ENCODE results near the gene PPCDC. TPM values are rescaled to one million over a fixed set of nuclear protein-coding genes. Genes with fewer than 3 reads are reported as not detected.
"Not testable (repeated sequence)": the region's sequence is repeated elsewhere in the genome, so short reads cannot be mapped to it uniquely, and the experiment has no call there.

The PPCDC gene
- total RNA-seq, 1 experiment from 2014 or later = 18.0 TPM

GRCh38 chr15:75076277-75076676 lies 52.9 kb downstream of the PPCDC start:
- H3K9me2 ChIP-seq (ENCODE audit: insufficient read depth) = no peaks in the 10 kb centered on the region
- DNase-seq (ENCODE audit: low read depth, low spot score) (no peak), ATAC-seq (no peak)
- peaks cover 0 to 4% of the 10 kb centered on the region in 2 experiments; a peak in 1 of 4 replicates for H3K4me1 ChIP-seq (ENCODE audit: control insufficient read depth in 1 of 2, insufficient read depth in 2 of 2, low read length in 2 of 2)
- TF ChIP-seq POLR2A (IDR thresholded peaks at IDR 0.05; ENCODE audit: borderline replicate concordance, extremely low read depth, insufficient read depth, insufficient read length) (no peak), ELF1 (IDR thresholded peaks at IDR 0.05; ENCODE audit: borderline replicate concordance, low read depth) (no peak), CBX3 (IDR thresholded peaks at IDR 0.05; ENCODE audit: low read depth) (no peak), CTCF (IDR thresholded peaks at IDR 0.05 in 2 of 3, conservative IDR thresholded peaks at IDR 0.05 in 1 of 3; ENCODE audit: borderline replicate concordance in 1 of 3, insufficient read depth in 1 of 3, low read depth in 2 of 3, low read length in 2 of 3) (no peak), ZBTB33 (IDR thresholded peaks at IDR 0.05; ENCODE audit: extremely low read depth, insufficient replicate concordance, low read length) (no peak), EZH2phosphoT487 (IDR thresholded peaks at IDR 0.05; ENCODE audit: borderline replicate concordance) (no peak)
- TF ChIP-seq, protein P1, sequence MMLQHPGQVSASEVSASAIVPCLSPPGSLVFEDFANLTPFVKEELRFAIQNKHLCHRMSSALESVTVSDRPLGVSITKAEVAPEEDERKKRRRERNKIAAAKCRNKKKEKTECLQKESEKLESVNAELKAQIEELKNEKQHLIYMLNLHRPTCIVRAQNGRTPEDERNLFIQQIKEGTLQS (IDR thresholded peaks at IDR 0.05) = no peak
- H3K9ac ChIP-seq (ENCODE audit: low read length) = no peak overlapping the region
- H3K9me3 ChIP-seq (ENCODE audit: control insufficient read depth in 1 of 2, insufficient read depth in 1 of 2, low read depth in 1 of 2, low read length in 2 of 2) = peaks cover 0 to 5% of the 10 kb centered on the region in 2 experiments; a peak in 2 of 4 replicates
- H4K20me1 ChIP-seq (ENCODE audit: insufficient read depth) = no peaks in the 10 kb centered on the region
- ChIA-PET POLR2A (no interaction called here), CTCF (no interaction called here), RAD21 (ENCODE audit: low non-redundant PET in 1 of 2, low total read pairs in 2 of 2, uncharacterized antibody in 2 of 2, unreplicated experiment in 2 of 2) (no interaction called here)
- no peaks in the 10 kb centered on the region for H3K27me3 ChIP-seq (ENCODE audit: insufficient read depth, low read length)
- intact Hi-C loops (cut with micrococcal nuclease) = no loop called here
- no peak overlapping the region for H3K4me3 ChIP-seq (replicated peaks in 1 of 2; ENCODE audit: low read depth in 1 of 2, low read length in 2 of 2)
- H3K36me3 ChIP-seq (ENCODE audit: control insufficient read depth in 1 of 2, insufficient read depth in 2 of 2, low read length in 2 of 2) = no peaks in the 10 kb centered on the region
- no peak overlapping the region for H3K27ac ChIP-seq (ENCODE audit: low read depth, low read length)
- H3K79me2 ChIP-seq (ENCODE audit: insufficient read depth, low read length) = no peaks in the 10 kb centered on the region
- no peak overlapping the region for H2AFZ ChIP-seq (ENCODE audit: low read depth, low read length, poor library complexity, severe bottlenecking)
- no TSS peak for BruUV-seq (replicated peaks)
- H3K4me2 ChIP-seq (ENCODE audit: low read length) = no peak overlapping the region

GRCh38 chr15:75077551-75077961 lies 54.2 kb downstream of the PPCDC start:
- H2AFZ ChIP-seq (ENCODE audit: low read depth, low read length, poor library complexity, severe bottlenecking); H3K27me3 ChIP-seq (ENCODE audit: insufficient read depth, low read length); CTCF ChIA-PET; H3K27ac ChIP-seq (ENCODE audit: low read depth, low read length); H3K4me3 ChIP-seq (replicated peaks in 1 of 2; ENCODE audit: low read depth in 1 of 2, low read length in 2 of 2); H3K4me1 ChIP-seq (ENCODE audit: control insufficient read depth in 1 of 2, insufficient read depth in 2 of 2, low read length in 2 of 2); H3K79me2 ChIP-seq (ENCODE audit: insufficient read depth, low read length); H3K9me2 ChIP-seq (ENCODE audit: insufficient read depth); H3K36me3 ChIP-seq (ENCODE audit: control insufficient read depth in 1 of 2, insufficient read depth in 2 of 2, low read length in 2 of 2); H4K20me1 ChIP-seq (ENCODE audit: insufficient read depth); POLR2A ChIA-PET; H3K4me2 ChIP-seq (ENCODE audit: low read length); H3K9ac ChIP-seq (ENCODE audit: low read length); H3K9me3 ChIP-seq (ENCODE audit: control insufficient read depth in 1 of 2, insufficient read depth in 1 of 2, low read depth in 1 of 2, low read length in 2 of 2); ATAC-seq; intact Hi-C loops (cut with micrococcal nuclease); RAD21 ChIA-PET (ENCODE audit: low non-redundant PET in 1 of 2, low total read pairs in 2 of 2, uncharacterized antibody in 2 of 2, unreplicated experiment in 2 of 2); BruUV-seq (replicated peaks); DNase-seq (ENCODE audit: low read depth, low spot score): not testable (repeated sequence)
